ENCODE results near the gene CAPS2. TPM values are rescaled to one million over a fixed set of nuclear protein-coding genes. Genes with fewer than 3 reads are reported as not detected.

Gene CAPS2
- polyA plus RNA-seq, 1 donor (not counting 4 experiments of a cell fraction or from before 2014, with no cell fraction given), result 2.2 TPM

DNA sequence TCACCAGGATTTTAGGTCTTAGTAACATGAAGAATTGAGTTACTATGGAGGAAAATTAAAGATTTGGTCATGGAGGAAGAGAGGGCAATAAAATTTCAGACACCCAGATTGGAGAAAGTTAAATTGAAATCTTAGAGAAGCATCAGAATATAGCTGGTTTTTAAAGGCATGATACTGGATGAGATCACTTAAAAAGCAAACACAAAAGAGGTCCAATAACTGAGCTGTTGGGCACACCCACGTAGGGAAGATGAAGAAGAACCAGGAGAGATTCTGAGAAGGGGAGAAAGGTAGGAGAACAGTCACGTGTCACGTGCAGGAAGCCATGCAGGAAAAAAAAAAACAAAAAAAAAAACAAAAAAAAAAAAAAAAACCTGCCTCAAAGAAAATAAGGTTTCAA is 18.8 kb downstream of the CAPS2 start:
- no peaks in the 10 kb centered on the region for H3K27me3 ChIP-seq (ENCODE audit: control insufficient read depth, extremely low read depth, insufficient read depth, low read length)
- H3K4me2 ChIP-seq (ENCODE audit: control insufficient read depth, extremely low read depth, insufficient read depth, low read depth, low read length), result no peak overlapping the region
- DNase-seq (ENCODE audit: low read depth, low spot score) (no peak), FAIRE-seq (no peak)
- H3K9me3 ChIP-seq (ENCODE audit: control insufficient read depth, low read depth, low read length), result no peaks in the 10 kb centered on the region
- dilution Hi-C loops (cut with MboI; ENCODE audit: extremely low pct_ligation_motif_present, low sequenced_read_pairs), result no loop called here
- no peaks in the 10 kb centered on the region for H3K4me1 ChIP-seq (ENCODE audit: control insufficient read depth, extremely low read depth, insufficient read depth, low read length)
- no peaks in the 10 kb centered on the region for H3K79me2 ChIP-seq (ENCODE audit: control insufficient read depth, insufficient read depth, low read length)
- H3K9me1 ChIP-seq (ENCODE audit: control insufficient read depth, extremely low read depth, insufficient read depth, low read length), result no peaks in the 10 kb centered on the region
- no peak overlapping the region for H3K27ac ChIP-seq (ENCODE audit: control insufficient read depth, insufficient read depth, low read length)
- no peak overlapping the region for H3K9ac ChIP-seq (ENCODE audit: control insufficient read depth, extremely low read depth, insufficient read depth, low read length)
- TF ChIP-seq EZH2 (IDR thresholded peaks at IDR 0.05; ENCODE audit: low read length), result no peak
- TF ChIP-seq, protein P1, sequence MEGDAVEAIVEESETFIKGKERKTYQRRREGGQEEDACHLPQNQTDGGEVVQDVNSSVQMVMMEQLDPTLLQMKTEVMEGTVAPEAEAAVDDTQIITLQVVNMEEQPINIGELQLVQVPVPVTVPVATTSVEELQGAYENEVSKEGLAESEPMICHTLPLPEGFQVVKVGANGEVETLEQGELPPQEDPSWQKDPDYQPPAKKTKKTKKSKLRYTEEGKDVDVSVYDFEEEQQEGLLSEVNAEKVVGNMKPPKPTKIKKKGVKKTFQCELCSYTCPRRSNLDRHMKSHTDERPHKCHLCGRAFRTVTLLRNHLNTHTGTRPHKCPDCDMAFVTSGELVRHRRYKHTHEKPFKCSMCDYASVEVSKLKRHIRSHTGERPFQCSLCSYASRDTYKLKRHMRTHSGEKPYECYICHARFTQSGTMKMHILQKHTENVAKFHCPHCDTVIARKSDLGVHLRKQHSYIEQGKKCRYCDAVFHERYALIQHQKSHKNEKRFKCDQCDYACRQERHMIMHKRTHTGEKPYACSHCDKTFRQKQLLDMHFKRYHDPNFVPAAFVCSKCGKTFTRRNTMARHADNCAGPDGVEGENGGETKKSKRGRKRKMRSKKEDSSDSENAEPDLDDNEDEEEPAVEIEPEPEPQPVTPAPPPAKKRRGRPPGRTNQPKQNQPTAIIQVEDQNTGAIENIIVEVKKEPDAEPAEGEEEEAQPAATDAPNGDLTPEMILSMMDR (optimal IDR thresholded peaks at IDR 0.05 in 1 of 3, IDR thresholded peaks at IDR 0.05 in 1 of 3, conservative IDR thresholded peaks at IDR 0.05 in 1 of 3; ENCODE audit: extremely low read depth in 1 of 3, insufficient read depth in 2 of 3, low read length in 3 of 3), result no peak
- no peaks in the 10 kb centered on the region for H3K36me3 ChIP-seq (ENCODE audit: control insufficient read depth in 2 of 2, extremely low read depth in 1 of 2, insufficient read depth in 2 of 2, low read length in 2 of 2)
- no peak overlapping the region for H2AFZ ChIP-seq (ENCODE audit: control insufficient read depth, low read length)
- no peaks in the 10 kb centered on the region for H4K20me1 ChIP-seq (ENCODE audit: control insufficient read depth, extremely low read depth, insufficient read depth, low read length)
- H3K4me3 ChIP-seq (ENCODE audit: control insufficient read depth in 2 of 3, extremely low read depth in 1 of 3, insufficient read depth in 2 of 3, low read depth in 1 of 3, low read length in 3 of 3), result no peak overlapping the region

DNA sequence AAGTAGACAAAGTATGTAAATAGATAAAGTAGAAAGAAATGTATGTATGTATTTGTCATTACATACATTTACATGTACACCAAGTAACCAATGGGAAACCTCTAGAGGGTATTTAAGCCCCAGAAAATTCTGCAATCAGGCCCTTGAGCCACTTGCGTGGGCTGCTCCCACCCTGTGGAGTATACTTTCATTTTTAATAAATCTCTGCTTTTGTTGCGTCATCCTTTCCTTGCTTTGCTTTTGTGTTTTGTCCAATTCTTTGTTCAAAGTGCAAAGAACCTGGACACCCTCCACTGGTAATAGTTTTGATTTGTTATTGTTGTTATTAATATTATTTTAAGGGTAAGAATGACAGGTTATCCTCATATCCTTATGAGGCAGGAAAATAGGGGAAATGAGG is 21.8 kb downstream of the CAPS2 start:
- DNase-seq (ENCODE audit: low read depth, low spot score), result no peak
- H3K9me1 ChIP-seq (ENCODE audit: control insufficient read depth, extremely low read depth, insufficient read depth, low read length), result no peaks in the 10 kb centered on the region
- FAIRE-seq, result no peak
- H4K20me1 ChIP-seq (ENCODE audit: control insufficient read depth, extremely low read depth, insufficient read depth, low read length), result no peaks in the 10 kb centered on the region
- no peaks in the 10 kb centered on the region for H3K79me2 ChIP-seq (ENCODE audit: control insufficient read depth, insufficient read depth, low read length)
- H3K27ac ChIP-seq (ENCODE audit: control insufficient read depth, insufficient read depth, low read length), result no peak overlapping the region
- no peaks in the 10 kb centered on the region for H3K36me3 ChIP-seq (ENCODE audit: control insufficient read depth in 2 of 2, extremely low read depth in 1 of 2, insufficient read depth in 2 of 2, low read length in 2 of 2)
- no peaks in the 10 kb centered on the region for H3K27me3 ChIP-seq (ENCODE audit: control insufficient read depth, extremely low read depth, insufficient read depth, low read length)
- dilution Hi-C loops (cut with MboI; ENCODE audit: extremely low pct_ligation_motif_present, low sequenced_read_pairs), result no loop called here
- no peaks in the 10 kb centered on the region for H3K4me1 ChIP-seq (ENCODE audit: control insufficient read depth, extremely low read depth, insufficient read depth, low read length)
- H3K9me3 ChIP-seq (ENCODE audit: control insufficient read depth, low read depth, low read length), result no peaks in the 10 kb centered on the region
- H2AFZ ChIP-seq (ENCODE audit: control insufficient read depth, low read length), result no peak overlapping the region
- no peak overlapping the region for H3K4me3 ChIP-seq (ENCODE audit: control insufficient read depth in 2 of 3, extremely low read depth in 1 of 3, insufficient read depth in 2 of 3, low read depth in 1 of 3, low read length in 3 of 3)
- no peak overlapping the region for H3K4me2 ChIP-seq (ENCODE audit: control insufficient read depth, extremely low read depth, insufficient read depth, low read depth, low read length)
- H3K9ac ChIP-seq (ENCODE audit: control insufficient read depth, extremely low read depth, insufficient read depth, low read length), result no peak overlapping the region
- TF ChIP-seq, protein P1 (optimal IDR thresholded peaks at IDR 0.05 in 1 of 3, IDR thresholded peaks at IDR 0.05 in 1 of 3, conservative IDR thresholded peaks at IDR 0.05 in 1 of 3; ENCODE audit: extremely low read depth in 1 of 3, insufficient read depth in 2 of 3, low read length in 3 of 3), result no peak
- TF ChIP-seq EZH2 (IDR thresholded peaks at IDR 0.05; ENCODE audit: low read length), result no peak
